SK-N-SH treated with all-trans-retinoic acid at 6 μM for 48 hours (cell line): ENCODE data around the gene FERMT2.

Experiments
- ARNTL ChIP-seq: fragments of 450-650 bp; formaldehyde crosslinking; IDR thresholded peaks from 2 replicates; pipeline ENCODE4 v1.5.0; 2020; ENCODE audit warnings: low read depth, mild to moderate bottlenecking, moderate library complexity, borderline replicate concordance
- CSRNP3 ChIP-seq: fragments of 250-450 bp; sonication (Bioruptor Pico); IDR thresholded peaks from 2 replicates; pipeline ENCODE4 v1.5.1; 2021; ENCODE audit warnings: mild to moderate bottlenecking, moderate library complexity
- PATZ1 ChIP-seq: fragments of 250-450 bp; sonication (Bioruptor Pico); IDR thresholded peaks from 2 replicates; pipeline ENCODE4 v1.8.0; 2020; ENCODE audit warnings: mild to moderate bottlenecking, moderate library complexity, borderline replicate concordance
- RARB ChIP-seq: fragments of 250-450 bp; sonication (Bioruptor Pico); IDR thresholded peaks from 2 replicates; pipeline ENCODE4 v1.8.0; 2021; ENCODE audit warnings: mild to moderate bottlenecking, moderate library complexity
- SNAI2 ChIP-seq: fragments of 250-450 bp; sonication (Bioruptor Pico); IDR thresholded peaks from 2 replicates; pipeline ENCODE4 v1.5.0; 2020; ENCODE audit warnings: mild to moderate bottlenecking, moderate library complexity
- ZC3H10 ChIP-seq: fragments of 250-450 bp; sonication (Bioruptor Pico); IDR thresholded peaks from 2 replicates; pipeline ENCODE4 v1.5.1; 2021; ENCODE audit warnings: mild to moderate bottlenecking, moderate library complexity
- ZFP30 ChIP-seq: fragments of 450-650 bp; formaldehyde crosslinking; IDR thresholded peaks from 2 replicates; pipeline ENCODE4 v1.5.0; 2022; ENCODE audit warnings: mild to moderate bottlenecking, moderate library complexity

GRCh38 chr14:52937306-52937705 is 13.5 kb downstream of the FERMT2 start:
- no peak for TF ChIP-seq ARNTL
- no peak for TF ChIP-seq RARB (CRISPR knock-in tag)
- TF ChIP-seq PATZ1 = no peak
- no peak for TF ChIP-seq ZC3H10
- TF ChIP-seq SNAI2 (CRISPR knock-in tag) = no peak
- no peak for TF ChIP-seq ZFP30 (CRISPR knock-in tag)
- TF ChIP-seq CSRNP3 = no peak
